HEK293 (cell line): ENCODE data around the gene ATCAY.
A peak's percentile ranks its signal among the peaks of the same experiment; 100 is the strongest.

Experiments used
- CTCF ChIA-PET: fragments of 350-600 bp; formaldehyde crosslinking; extraction: SDS; loops from one replicate; lab custom pipeline; 2021; ENCODE audit warnings: antibody characterized with exemption; lab: Yijun Ruan, JAX
- POLR2A ChIA-PET: fragments of 300-600 bp; formaldehyde crosslinking; extraction: SDS; loops from one replicate; lab custom pipeline; 2020; ENCODE audit warnings: antibody characterized with exemption, inconsistent platforms; lab: Yijun Ruan, JAX
- H3K27ac ChIP-seq: fragments of 200-500 bp; sonication (Bioruptor generic); 2 replicates; pipeline ENCODE4 v1.5.1; 2014; ENCODE audit warnings: low read depth, low read length, control low read depth, inconsistent platforms; ENCODE audit errors: extremely low read depth
- H3K36me3 ChIP-seq, 2 experiments: fragments of 200-500 bp in 1 of 2; sonication (Bioruptor generic) in 1 of 2; 1 replicate in 1 of 2; 2 replicates in 1 of 2; pipeline ENCODE4 v1.5.1; 2014 to 2017; ENCODE audit warnings: inconsistent platforms in 2 of 2, low read length in 2 of 2; ENCODE audit not compliant: control insufficient read depth in 2 of 2, insufficient read depth in 1 of 2
- H3K4me1 ChIP-seq: fragments of 200-500 bp; sonication (Bioruptor generic); 2 replicates; pipeline ENCODE4 v1.5.1; 2014; ENCODE audit warnings: mild to moderate bottlenecking, low read length, inconsistent platforms; ENCODE audit not compliant: control insufficient read depth, insufficient read depth
- H3K4me3 ChIP-seq: 2 replicates; pipeline ENCODE4 v1.5.1; 2011; ENCODE audit warnings: low read depth, mild to moderate bottlenecking, control low read depth, low read length, moderate library complexity
- H3K9me3 ChIP-seq: fragments of 200-500 bp; sonication (Bioruptor generic); 2 replicates; pipeline ENCODE4 v1.5.1; 2014; ENCODE audit warnings: low read depth, low read length, inconsistent platforms; ENCODE audit not compliant: control insufficient read depth, insufficient read depth
- ATF2 ChIP-seq: fragments of 450-650 bp; formaldehyde crosslinking; IDR thresholded peaks from 2 replicates; pipeline ENCODE4 v1.5.1; 2016; ENCODE audit warnings: missing biosample characterization, missing genetic modification characterization, low read depth
- MEIS1 ChIP-seq: sonication (generic); formaldehyde crosslinking; IDR thresholded peaks from 2 replicates; pipeline ENCODE4 v1.8.1; 2022; ENCODE audit warnings: missing genetic modification reagents, mild to moderate bottlenecking, borderline replicate concordance
- PRDM2 ChIP-seq: fragments of 450-650 bp; formaldehyde crosslinking; IDR thresholded peaks from 2 replicates; pipeline ENCODE4 v1.5.1; 2016; ENCODE audit warnings: missing biosample characterization, missing genetic modification characterization, borderline replicate concordance
- SALL2 ChIP-seq: fragments of 450-650 bp; formaldehyde crosslinking; IDR thresholded peaks from 2 replicates; pipeline ENCODE4 v1.5.0; 2017; ENCODE audit warnings: missing biosample characterization, mild to moderate bottlenecking, missing genetic modification characterization, borderline replicate concordance
- SETDB1 ChIP-seq: IDR thresholded peaks from one replicate; pipeline ENCODE4 v1.6.1; 2017; ENCODE audit warnings: mild to moderate bottlenecking, low read length, moderate library complexity, mixed read lengths; ENCODE audit not compliant: insufficient read length
- TCF7L2 ChIP-seq: IDR thresholded peaks from 2 replicates; pipeline ENCODE4 v1.6.1; 2011; ENCODE audit warnings: low read depth, mild to moderate bottlenecking, inconsistent platforms, low read length, moderate library complexity, borderline replicate concordance
- TRIM28 ChIP-seq: IDR thresholded peaks from 2 replicates; pipeline ENCODE4 v1.6.1; 2011; ENCODE audit warnings: low read length, control low read depth, borderline replicate concordance
- YY2 ChIP-seq: fragments of 450-650 bp; formaldehyde crosslinking; IDR thresholded peaks from 2 replicates; pipeline ENCODE4 v1.5.1; 2016; ENCODE audit warnings: missing biosample characterization, missing genetic modification characterization
- ZBTB11 ChIP-seq: fragments of 450-650 bp; formaldehyde crosslinking; conservative IDR thresholded peaks from 2 replicates; pipeline ENCODE4 v1.5.1; 2016; ENCODE audit warnings: low read depth, missing biosample characterization, missing genetic modification characterization
- ZBTB7A ChIP-seq: fragments of 450-650 bp; formaldehyde crosslinking; IDR thresholded peaks from 2 replicates; pipeline ENCODE4 v1.5.1; 2016; ENCODE audit warnings: low read depth, missing biosample characterization, missing genetic modification characterization
- ZNF16 ChIP-seq: fragments of 450-650 bp; formaldehyde crosslinking; IDR thresholded peaks from 2 replicates; pipeline ENCODE4 v1.5.1; 2016; ENCODE audit warnings: low read depth, missing biosample characterization, missing genetic modification characterization

Gene ATCAY

GRCh38 chr19:3850320-3850972 is 30.0 kb upstream of the ATCAY start:
- peak; percentile 51; the same call in 1 of the 2 replicates for TF ChIP-seq ATF2
- TF ChIP-seq MEIS1 (CRISPR knock-in tag): no peak
- no peak for TF ChIP-seq ZBTB7A (tag by site-specific recombination)
- TF ChIP-seq PRDM2: no peak
- no peak for TF ChIP-seq ZNF16 (tag by site-specific recombination)
- no peak for TF ChIP-seq ZBTB11 (tag by site-specific recombination)
- ChIA-PET POLR2A (no interaction called here), CTCF (interaction anchor here (0.8 kb wide), 1 partner anchor 68 kb away, joined by 3 read pairs; no protein-coding TSS in a partner anchor)
- Histone ChIP-seq H3K9me3 (no peaks in the 10 kb centered on the region), H3K4me1 (no peaks in the 10 kb centered on the region), H3K36me3 (no peaks in the 10 kb centered on the region), H3K27ac (no peak overlapping the region), H3K4me3 (no peak overlapping the region)

- H3K27ac ChIP-seq: no peak overlapping the region
- TF ChIP-seq TRIM28 (peak; percentile 100; the same call in 1 of the 2 replicates), SETDB1 (peak; percentile 98), TCF7L2 (no peak), YY2 (tag by site-specific recombination) (no peak), SALL2 (no peak)
- ChIA-PET CTCF (interaction anchor here (0.8 to 2.6 kb wide), 5 partner anchors 11 to 136 kb away, joined by 3 to 11 read pairs (median 7); no protein-coding TSS in a partner anchor), POLR2A (interaction anchor here (1.6 kb wide), 1 partner anchor 134 kb away, joined by 6 read pairs; the partner anchor contains the start of gene EEF2)
- H3K4me3 ChIP-seq: no peak overlapping the region
- no peaks in the 10 kb centered on the region for H3K4me1 ChIP-seq
- H3K9me3 ChIP-seq: no peaks in the 10 kb centered on the region
- no peaks in the 10 kb centered on the region for H3K36me3 ChIP-seq
These were observed 29.0 kb upstream of the ATCAY start for GRCh38 chr19:3851254-3852176.
